NOMO-1 treated with dmso at 0.1 percent for 144 hours (cell line): ENCODE data around the gene EVA1A.

Experiments used
- DNase-seq: peaks from one replicate; lab custom pipeline; 2025; ENCODE audit not compliant: unreplicated experiment; lab: John Stamatoyannopoulos, UW

Gene EVA1A, protein sequence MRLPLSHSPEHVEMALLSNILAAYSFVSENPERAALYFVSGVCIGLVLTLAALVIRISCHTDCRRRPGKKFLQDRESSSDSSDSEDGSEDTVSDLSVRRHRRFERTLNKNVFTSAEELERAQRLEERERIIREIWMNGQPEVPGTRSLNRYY

DNA sequence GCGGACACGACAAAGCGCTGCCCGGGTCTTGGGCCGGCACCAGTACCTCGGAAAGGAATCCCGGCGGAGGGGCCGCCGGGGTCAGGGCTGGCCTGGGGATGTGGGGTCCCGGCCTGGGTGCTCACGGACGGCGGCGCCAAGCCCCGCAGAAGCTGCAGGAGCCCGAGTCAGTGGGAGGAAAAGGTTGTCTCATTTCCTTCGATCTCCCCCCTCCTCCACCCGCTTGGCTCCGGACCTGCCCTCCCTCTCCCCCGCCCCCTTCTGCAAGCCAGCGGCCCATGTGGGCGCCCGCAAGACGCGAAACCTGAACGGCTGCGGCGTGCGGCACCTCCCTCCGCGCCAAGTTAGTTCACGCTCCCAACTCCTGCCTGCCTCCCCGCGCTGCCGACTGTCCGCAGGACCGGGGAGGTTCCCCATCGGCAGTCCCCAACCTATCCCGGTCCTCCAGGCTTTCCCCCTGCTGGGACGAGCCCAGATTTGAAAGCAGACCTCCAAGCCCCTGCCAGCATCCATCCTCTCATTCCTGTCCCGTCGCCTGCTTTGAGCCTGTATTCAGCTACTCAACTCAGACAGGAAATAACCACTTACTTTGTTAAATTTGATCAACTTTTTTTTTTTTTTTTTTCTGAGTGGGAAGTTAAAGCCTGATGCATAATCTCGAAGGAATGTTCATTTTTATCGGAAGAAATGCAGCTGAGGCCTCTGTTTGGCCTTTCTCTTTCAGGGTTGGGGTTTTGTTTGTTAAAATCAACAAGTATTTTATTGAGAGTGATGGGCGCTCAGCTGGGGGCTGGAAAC, at the start of gene EVA1A:
Gene EVA1A (minus strand): TSS at position 172 of the 798 bp plus-strand sequence. CDS start 42,799 bp downstream, outside the sequence.
- no peak for DNase-seq

DNA sequence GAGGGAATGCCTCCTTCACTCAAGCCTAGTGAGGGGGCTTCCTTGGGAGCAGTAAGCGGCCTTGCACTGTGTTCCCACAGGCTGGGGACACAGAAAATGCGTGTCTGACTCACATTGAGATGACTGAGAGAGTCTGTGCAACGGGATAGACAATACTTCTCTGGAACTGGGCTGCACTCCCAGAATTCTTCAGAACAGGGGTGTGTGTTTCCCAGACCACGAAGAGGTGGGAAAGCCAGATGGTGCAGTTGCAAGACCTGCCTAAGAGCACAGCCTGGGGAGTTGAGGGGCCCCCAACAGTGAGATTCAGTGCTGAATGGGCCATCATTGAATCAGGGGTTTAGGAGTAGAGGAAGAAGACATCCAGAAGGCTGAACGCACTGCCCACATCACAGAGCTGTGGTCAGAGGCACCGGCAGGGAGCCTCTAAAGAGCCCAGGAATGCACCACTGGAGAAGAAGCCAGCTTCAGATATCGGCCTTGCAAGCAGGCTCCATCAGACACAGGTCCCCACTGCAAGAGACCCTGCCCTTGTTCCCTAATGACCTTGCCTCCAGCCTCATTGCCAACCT, 49.3 kb upstream of the EVA1A start:
- no peak for DNase-seq

DNA sequence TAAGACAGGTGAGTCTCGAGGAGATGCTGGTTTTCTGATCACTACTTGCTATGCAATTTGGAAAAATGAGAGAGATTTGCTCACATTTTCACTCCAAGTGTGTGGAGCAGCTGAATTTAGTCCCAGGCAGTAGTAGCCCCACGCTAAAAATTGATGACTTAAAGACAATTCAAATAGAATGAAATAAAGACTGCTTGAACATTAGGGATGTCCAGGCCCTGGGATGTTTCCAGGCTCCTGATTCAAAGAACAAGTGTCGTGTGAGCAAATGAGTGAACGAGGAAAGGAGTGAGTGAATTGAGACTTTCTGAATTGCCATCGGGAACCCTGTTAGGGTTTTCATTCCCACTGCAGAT, 48.6 kb upstream of the EVA1A start:
- DNase-seq, result no peak

DNA sequence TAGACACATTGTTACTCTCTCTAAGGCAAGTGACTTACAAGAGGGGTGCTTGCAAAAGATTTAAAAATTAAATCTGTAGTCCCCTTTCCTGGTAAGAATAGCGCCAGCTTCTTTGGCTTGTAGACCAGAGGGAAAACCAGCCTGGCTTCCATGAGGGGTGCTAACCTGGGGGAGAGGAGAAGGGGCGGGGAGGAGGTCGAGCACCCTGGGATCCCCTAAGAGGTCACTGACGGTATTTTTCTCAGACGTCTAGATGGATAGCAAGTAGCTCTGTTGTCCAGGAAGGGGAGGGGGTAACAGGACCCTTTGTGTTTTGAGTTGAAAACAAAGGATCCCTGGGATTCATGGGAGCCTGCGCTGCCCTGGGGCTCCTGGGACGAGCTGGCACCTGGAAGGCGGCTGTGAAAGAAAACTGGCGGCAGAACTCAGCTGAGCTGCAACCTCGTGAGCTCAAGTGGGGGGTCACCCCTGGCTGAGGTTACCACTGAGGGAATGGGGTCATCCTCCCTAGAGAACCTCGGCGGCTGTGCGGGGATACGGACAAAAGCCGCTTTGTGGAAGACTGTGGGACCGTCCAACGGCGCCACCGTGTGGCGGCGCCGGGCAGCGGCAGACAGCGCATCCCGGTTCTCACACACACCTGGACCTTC, 48.1 kb upstream of the EVA1A start:
- DNase-seq, result no peak

DNA sequence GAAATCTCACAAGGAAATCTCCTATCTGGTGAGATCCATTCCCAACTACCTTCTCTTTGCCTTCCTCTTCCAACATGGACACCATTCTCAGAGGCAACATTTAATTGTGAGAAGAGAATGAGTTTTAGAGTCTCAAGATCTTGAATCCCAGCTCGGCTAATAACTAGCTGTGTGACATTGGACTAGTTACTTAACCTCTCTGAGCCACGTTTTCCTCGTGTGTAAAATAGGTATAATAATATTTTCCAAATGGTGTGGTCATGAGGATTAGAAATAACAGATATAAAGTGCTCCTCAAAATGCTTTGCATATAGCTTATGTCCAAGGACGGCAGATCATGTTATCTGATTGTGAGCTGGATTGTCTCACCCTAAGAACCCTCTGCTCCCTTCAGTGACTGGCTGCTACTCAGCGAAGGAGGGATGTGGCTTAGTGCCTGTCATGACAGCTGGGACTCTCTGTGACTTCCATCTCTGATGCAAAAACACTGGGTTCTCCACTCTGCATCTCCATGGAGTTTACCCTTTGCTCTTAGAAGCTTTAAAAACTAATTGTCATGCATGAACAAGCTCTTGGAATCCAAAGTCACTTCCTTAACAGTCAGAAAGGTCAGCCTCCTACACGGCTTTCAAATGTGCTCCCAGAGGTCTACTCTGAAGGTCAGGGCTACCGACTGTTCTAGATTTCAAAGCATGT, 47.4 kb upstream of the EVA1A start:
- DNase-seq, result no peak

DNA sequence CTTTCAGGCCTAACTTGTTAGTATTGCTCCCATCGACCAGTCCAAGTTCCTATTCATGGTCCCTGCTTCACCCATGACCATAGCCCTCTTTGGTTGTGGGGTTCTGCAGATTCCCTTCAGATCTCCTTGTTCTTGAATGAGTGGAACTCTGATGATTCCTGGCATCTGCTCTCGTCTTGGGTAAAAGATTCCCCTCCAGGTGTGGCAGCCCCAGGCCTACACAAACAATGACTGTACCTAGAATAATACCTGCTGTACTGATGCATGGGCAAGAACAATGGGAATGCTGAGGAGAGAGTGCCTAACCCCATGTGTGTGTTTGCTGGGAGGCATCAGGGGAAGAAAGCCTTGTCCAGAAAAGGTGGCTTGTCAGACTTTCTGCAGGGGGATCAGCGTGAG, 46.7 kb upstream of the EVA1A start:
- no peak for DNase-seq

DNA sequence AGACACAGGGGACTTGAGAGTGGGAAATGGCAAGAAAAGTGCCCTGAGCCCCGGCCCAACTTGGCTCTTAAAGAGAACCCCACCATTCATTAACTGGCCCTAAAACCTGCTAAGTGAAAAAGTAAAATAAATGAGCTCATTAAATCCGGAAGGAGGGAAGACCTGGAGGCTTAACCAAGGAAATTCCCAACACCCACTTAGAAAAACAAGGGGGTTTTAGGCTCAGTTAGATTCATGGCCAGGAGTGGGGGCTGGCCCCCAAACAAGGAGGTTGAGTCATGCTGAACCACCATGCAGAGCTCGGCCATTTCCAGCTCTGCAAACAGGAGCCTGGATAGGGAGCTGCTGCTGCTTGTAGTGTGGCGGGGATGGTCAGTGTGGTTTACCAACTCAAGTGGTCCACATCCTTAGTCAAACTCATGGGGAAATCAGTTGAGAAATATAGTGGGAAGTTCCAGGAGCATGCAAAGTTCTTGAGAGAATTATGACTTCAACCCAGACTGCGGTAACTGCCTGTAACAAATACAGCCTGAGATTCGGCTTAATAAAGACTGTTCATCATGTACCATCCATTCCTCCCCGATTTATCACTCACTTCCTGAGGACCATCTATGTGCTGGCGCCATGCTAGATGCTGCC, 46.1 kb upstream of the EVA1A start:
- no peak for DNase-seq

DNA sequence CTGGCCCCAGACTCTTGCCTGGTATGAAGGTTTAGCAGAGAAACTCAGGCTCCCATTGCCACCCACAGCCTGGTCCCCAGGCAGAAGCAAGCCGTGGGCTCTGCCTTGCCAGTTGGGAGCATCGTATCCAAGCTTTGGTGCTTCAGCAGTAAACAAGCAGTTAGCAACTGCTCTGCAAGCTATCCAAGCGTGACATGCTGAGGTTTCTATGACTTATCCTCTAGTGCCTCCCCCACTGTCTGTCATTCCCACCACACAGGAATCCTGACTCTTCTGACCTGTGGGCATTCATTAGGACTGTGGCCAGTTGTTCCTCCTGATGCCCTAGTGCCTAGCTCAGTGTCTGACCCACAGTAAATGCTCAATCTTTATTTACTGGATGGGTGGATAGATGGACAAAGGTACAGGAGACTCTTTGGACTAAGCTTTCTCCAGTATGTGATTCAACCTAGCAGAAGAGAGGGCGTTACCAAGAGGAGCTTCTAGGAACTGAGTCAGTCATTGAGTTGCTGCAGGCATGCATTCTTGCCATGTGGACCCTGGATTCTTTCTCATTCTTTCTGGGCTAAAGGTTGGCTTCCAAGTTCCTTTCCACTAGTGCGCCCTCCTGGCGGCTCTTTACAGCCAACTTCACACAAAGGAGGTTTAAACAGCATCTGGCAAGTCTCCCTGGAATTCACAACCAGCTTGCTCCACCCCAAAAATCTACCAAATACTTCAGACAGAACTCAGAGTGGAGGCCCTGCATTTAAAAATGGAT, 45.2 kb upstream of the EVA1A start:
- no peak for DNase-seq

DNA sequence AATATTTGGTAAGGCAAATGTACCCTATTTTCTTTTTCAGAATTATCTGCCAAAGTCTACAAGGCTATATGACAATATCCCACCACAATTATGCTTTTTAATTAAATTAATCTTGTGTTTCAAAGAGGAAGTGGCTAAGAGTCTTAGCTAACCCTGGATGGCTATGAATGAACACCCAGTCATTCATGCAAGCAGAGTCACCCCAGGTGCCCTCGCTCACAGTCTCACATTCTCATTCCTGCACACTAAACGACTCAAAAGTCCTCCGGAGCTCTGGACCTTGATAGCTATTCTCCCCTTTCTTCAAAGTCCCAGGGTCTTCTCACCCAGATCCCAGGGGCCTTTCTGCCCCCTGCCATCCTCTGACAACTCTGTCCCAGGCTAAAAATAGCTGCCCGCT, 43.7 kb upstream of the EVA1A start:
- no peak for DNase-seq

DNA sequence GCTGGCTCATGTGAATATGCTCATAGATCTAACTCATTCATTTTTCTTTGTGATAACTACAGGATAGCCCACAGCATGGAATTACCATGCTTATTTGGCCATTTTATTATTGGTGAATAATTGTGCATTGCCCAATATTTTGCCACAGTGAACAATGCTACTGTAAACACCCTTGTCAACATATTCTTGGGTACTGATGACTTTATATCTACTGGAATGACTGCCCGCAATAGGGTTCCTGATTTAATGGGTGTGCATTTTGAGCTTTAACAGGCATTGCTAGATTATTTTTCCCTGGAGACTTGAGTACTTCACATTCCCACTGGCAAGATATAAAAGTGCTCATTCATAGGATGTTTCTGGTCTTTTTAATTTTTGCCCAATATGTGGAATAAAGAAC, 42.7 kb upstream of the EVA1A start:
- no peak for DNase-seq

DNA sequence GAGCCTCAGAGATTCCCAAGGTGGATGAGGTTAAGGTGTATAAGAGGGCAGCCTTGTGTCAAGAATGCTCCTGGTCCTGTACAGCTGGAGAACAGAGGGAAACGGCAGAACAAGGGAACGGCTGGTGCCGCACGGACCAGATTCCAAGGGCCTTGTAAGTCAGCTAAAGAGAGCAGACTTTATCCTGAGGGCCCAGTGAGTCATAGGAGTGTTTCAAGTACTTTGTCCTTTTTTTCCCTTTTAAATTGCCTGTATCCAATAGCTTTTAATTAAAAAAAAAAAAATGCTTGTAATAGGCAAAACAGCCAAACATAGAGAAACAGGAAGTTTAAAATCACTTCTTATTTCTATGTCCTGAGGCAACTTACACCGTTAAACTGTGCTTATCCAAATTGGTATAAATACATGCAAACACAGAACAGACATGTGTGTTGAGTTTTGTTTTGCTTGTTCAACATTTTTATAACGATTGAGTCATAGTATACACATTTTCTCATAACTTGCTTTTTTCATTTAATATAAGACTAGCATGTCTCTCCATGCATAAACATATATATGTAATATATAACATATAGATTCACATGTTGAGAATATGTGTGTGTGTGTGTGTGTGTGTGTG, 42.1 kb upstream of the EVA1A start:
- no peak for DNase-seq

DNA sequence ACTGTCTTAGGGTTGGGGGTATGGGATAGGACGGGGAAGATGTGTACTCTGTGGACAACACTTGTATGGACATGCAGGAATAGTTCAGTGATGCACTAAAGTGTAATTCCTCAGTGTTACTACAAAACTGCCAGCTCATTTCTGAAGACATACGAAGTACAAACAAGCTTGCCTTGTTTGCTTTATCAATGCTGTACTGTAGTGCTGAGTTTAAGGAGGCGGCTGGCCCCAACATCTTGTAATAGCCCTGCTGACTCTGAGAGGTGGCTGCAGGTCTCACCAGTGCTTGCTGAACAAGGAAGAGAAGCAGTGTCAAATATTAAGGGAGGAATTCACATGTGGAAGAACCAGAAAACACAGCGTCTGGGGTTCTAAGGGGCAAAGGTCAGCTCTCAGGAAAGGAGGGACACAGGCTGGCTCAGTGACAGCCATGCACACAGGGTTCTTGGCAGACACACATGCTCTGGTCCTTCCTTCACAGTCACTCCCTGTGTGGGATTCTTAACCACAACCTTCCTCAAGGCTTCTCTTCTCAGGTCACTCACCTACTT, 39.8 kb upstream of the EVA1A start:
- DNase-seq, result no peak

DNA sequence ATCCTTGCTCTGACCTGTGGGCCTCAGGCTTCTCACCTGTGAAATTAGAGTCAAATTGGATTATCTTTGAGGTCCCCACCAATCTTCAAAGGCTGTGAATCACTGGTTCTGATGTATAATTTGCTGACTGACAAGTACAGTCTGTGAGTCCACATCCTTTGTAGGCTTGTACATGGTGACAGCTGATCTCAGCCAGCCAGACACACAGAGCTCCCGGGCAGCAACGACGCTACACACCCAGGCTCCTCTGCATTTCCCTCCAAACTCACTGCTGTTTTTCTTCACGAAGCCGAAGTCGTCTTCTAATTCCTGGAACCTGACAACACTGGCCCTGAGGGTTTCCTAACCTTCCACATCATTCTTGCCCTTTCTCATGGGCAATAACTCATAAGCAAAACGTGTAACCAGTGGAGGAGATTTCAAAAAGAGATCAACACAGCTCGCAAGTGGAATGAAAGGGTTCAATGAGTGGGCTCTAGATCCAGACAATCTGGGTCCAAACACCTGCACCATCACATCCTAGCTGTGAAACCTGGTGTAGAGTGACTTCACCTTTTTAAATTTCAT, 37.9 kb upstream of the EVA1A start:
- DNase-seq, result no peak

DNA sequence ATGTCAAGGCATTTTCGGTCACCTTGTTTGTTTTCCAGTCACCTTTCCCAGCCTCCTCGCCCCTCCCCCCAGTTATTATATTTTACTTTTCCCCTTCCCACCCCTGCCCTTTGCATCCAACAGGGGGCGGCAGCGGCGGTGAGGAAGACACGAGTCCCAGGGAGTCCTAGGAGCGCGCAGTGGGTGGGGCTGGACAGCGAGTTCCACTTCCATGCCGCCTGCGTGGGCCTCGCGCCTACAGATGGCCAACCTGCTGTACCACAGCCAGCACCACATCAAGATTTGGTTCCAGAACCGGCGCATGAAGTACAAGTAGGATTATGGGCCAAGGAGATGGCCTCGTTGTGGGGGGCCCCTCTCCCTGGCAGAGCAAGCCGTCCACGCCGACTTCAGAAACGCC, 37.2 kb upstream of the EVA1A start:
- DNase-seq, result no peak

DNA sequence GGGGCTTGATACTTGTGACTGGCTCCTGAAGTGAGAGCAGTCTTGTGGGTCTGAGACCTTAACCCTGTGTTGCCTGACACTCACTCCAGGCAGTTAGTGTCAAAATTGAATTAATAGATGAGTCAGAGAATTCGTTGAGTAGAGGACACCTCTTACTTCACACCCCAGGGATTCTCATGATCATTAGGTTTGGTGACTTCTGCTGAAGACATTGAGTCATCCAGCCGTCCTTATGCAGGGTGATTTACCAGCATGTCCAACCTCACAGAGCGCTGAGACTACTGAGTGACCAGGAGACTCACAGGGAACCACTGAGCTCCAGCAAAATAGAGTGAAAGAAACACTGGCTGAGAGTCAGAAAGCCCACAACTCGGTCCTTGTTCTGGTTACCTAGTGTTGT, 36.0 kb upstream of the EVA1A start:
- no peak for DNase-seq

DNA sequence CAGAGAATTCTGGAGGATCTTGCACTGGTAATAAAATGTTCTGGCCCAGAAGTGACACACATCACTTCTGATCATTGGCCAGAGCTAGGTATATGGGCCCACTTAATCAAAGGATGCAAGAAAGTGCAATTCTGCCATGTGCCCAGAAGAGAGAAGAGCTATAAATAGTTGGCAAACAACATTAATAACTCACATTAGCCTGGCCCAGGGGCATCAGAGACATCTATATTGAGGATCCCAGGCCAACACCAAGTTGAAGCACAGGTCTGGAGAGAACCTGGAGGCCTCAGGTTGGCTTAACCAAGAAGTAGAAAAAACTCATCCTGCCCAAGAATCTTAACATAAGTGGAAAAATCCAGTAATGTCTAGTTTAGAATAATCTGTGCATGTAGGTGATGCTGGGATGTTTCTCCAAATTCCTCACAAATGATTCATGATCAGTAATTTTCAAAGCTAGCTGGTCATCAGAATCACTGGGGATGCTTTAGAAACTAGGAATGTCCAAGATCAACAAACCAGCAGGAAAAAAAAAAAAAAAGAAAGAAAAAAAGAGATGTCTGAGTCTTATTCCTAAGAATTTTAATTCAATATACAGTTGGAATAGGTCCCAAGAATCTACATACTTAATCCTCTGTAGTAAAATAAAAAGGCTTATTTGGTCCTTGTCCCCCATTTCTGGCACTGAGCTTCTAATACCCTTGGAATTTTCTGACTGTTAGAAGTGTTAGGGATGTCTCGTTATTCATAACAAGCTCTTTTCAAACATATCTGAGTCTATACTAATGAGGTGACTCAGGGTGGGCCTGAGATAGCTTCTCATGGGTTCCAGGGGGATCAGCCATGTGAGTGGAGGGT, 35.0 kb upstream of the EVA1A start:
- no peak for DNase-seq

DNA sequence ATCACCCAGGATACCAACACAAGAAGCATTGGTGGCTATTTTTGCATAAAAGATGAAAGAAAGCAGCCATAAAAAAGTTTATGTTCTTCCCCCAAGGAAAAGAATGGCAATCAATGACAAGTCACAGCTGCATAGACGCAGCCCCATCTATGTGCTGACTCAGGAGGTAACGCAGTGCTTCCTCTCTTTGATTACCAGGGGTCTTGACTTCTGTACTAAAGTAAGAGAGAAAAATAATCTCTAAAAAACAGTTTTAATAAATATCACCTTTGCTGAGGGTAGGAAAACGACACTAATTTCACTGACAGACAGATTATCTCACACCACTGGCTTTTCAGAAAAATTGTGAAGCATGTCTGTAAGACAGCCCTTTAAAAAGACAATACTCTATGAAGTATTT, 33.9 kb upstream of the EVA1A start:
- no peak for DNase-seq

DNA sequence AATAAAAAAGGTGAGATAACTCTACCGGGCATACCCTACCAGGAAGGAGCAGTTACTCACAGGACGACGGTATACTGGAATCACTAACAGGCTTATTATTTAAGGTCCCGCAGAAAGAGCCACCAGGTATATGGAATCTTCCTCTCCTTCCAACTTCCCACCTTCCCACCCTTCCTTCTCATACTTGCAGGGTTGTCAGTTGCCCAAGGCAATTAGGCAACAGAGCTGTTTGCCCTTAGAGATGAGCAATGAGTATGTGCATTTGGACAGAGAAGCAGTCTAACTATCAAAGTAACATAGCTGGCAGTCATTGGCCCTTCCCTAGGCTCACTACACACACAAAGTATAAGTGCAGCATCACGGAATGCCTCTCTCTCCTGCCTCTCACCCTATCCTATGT, 32.1 kb upstream of the EVA1A start:
- no peak for DNase-seq
